Stomach (tissue), 4 donors: ENCODE results near the gene ACACB.

Experiments used
- POLR2A ChIP-seq, 4 donors: fragments of 450-650 bp; IDR thresholded peaks; one replicate each; pipeline ENCODE4 v1.6.1; 2016; ENCODE audit warnings: antibody characterized with exemption in 4 of 4, control low read depth in 2 of 4, mild to moderate bottlenecking in 1 of 4, moderate library complexity in 1 of 4
- POLR2AphosphoS5 ChIP-seq, 3 donors: sonication (generic); formaldehyde crosslinking; IDR thresholded peaks; one replicate each; pipeline ENCODE4 v1.6.1; 2016; ENCODE audit warnings: antibody characterized with exemption in 3 of 3
- TF ChIP-seq, protein P1 (sequence below), 7 experiments: fragments of 450-650 bp in 4 of 7; fragments of 200-600 bp in 3 of 7; sonication (generic) in 3 of 7; IDR thresholded peaks; one replicate each; pipeline ENCODE4 v1.5.1; 2016 to 2019; ENCODE audit warnings: antibody characterized with exemption in 7 of 7, control low read depth in 2 of 7, mild to moderate bottlenecking in 1 of 7

- no peak for TF ChIP-seq POLR2A (IDR thresholded peaks at IDR 0.05)
- TF ChIP-seq, protein P1, sequence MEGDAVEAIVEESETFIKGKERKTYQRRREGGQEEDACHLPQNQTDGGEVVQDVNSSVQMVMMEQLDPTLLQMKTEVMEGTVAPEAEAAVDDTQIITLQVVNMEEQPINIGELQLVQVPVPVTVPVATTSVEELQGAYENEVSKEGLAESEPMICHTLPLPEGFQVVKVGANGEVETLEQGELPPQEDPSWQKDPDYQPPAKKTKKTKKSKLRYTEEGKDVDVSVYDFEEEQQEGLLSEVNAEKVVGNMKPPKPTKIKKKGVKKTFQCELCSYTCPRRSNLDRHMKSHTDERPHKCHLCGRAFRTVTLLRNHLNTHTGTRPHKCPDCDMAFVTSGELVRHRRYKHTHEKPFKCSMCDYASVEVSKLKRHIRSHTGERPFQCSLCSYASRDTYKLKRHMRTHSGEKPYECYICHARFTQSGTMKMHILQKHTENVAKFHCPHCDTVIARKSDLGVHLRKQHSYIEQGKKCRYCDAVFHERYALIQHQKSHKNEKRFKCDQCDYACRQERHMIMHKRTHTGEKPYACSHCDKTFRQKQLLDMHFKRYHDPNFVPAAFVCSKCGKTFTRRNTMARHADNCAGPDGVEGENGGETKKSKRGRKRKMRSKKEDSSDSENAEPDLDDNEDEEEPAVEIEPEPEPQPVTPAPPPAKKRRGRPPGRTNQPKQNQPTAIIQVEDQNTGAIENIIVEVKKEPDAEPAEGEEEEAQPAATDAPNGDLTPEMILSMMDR (IDR thresholded peaks at IDR 0.05), result no peak
- no peak for TF ChIP-seq POLR2AphosphoS5 (IDR thresholded peaks at IDR 0.05)
These were observed 4.2 kb downstream of the ACACB start for GRCh38 chr12:109120557-109120956.
